Measurements from ENCODE around the gene ARHGEF25. TPM values are rescaled to one million over a fixed set of nuclear protein-coding genes. Genes with fewer than 3 reads are reported as not detected.

ARHGEF25 gene
- total RNA-seq: 42.4 and 51.6 TPM in 2 replicates

GRCh38 chr12:57611108-57611826, at the start of gene ARHGEF25:
Gene ARHGEF25 (plus strand): TSS chr12:57611435. CDS start chr12:57611895, 460 bp downstream.

GRCh38 chr12:57590864-57591781, 20.1 kb upstream of the ARHGEF25 start, which contains the start of gene PIP4K2C:
Gene PIP4K2C (plus strand): TSS chr12:57591192. CDS start chr12:57591290, 98 bp downstream.

GRCh38 chr12:57604454-57604991, 6.7 kb upstream of the ARHGEF25 start, which contains the start of gene DTX3:
Gene DTX3 (plus strand): TSS chr12:57604824. CDS start chr12:57606518, 1,694 bp downstream.

GRCh38 chr12:57632958-57633840, 22.0 kb downstream of the ARHGEF25 start, which contains the start of gene B4GALNT1:
Gene B4GALNT1 (minus strand): TSS chr12:57633201. CDS start chr12:57632132, 1,069 bp downstream.

Other genes with a start within 250 kb of the ARHGEF25 start
- gene R3HDM2, start 180.4 kb upstream of the ARHGEF25 start, total RNA-seq: 19.3 and 23.9 TPM in 2 replicates
- gene INHBC, start 176.7 kb upstream of the ARHGEF25 start, total RNA-seq: not detected in 2 replicates
- gene INHBE, start 156.1 kb upstream of the ARHGEF25 start, total RNA-seq: 3.5 and 6.2 TPM in 2 replicates
- gene GLI1, start 151.7 kb upstream of the ARHGEF25 start, total RNA-seq: 1.4 and 3.7 TPM in 2 replicates
- 0.18 TPM in 1 of 2 replicates, not detected in the other for gene ARHGAP9, start 131.6 kb upstream of the ARHGEF25 start, total RNA-seq
- gene MARS1, start 123.4 kb upstream of the ARHGEF25 start, total RNA-seq: 166 and 202 TPM in 2 replicates
- gene DDIT3, start 90.9 kb upstream of the ARHGEF25 start, total RNA-seq: 32.9 and 42.7 TPM in 2 replicates
- gene MBD6, start 88.6 kb upstream of the ARHGEF25 start, total RNA-seq: 5.8 and 7.5 TPM in 2 replicates
- gene DCTN2, start 64.2 kb upstream of the ARHGEF25 start, total RNA-seq: 175 and 242 TPM in 2 replicates
- gene KIF5A, start 61.4 kb upstream of the ARHGEF25 start, total RNA-seq: 0.29 and 0.89 TPM in 2 replicates
- 19.8 and 32.0 TPM in 2 replicates for gene PIP4K2C, start 20.2 kb upstream of the ARHGEF25 start, total RNA-seq
- gene DTX3, start 6.6 kb upstream of the ARHGEF25 start, total RNA-seq: 29.4 and 33.7 TPM in 2 replicates
- gene B4GALNT1, start 21.8 kb downstream of the ARHGEF25 start, total RNA-seq: 1.9 and 8.4 TPM in 2 replicates
- gene OS9, start 82.7 kb downstream of the ARHGEF25 start, total RNA-seq: 207 and 276 TPM in 2 replicates
- under 0.01 TPM in 1 of 2 replicates, not detected in the other for gene AGAP2, start 127.3 kb downstream of the ARHGEF25 start, total RNA-seq
- 80.4 and 86.0 TPM in 2 replicates for gene TSPAN31, start 133.6 kb downstream of the ARHGEF25 start, total RNA-seq
- 137 and 172 TPM in 2 replicates for gene CDK4, start 140.9 kb downstream of the ARHGEF25 start, total RNA-seq
- gene MARCHF9, start 143.7 kb downstream of the ARHGEF25 start, total RNA-seq: 0.71 and 3.7 TPM in 2 replicates
- gene CYP27B1, start 155.6 kb downstream of the ARHGEF25 start, total RNA-seq: 1.4 TPM in 1 of 2 replicates, not detected in the other
- 11.7 and 19.0 TPM in 2 replicates for gene METTL1, start 160.7 kb downstream of the ARHGEF25 start, total RNA-seq
- gene EEF1AKMT3, start 161.2 kb downstream of the ARHGEF25 start, total RNA-seq: 4.6 and 9.7 TPM in 2 replicates
- 28.0 and 42.9 TPM in 2 replicates for gene TSFM, start 171.4 kb downstream of the ARHGEF25 start, total RNA-seq
- 1.1 and 3.7 TPM in 2 replicates for gene AVIL, start 207.3 kb downstream of the ARHGEF25 start, total RNA-seq
- gene CTDSP2, start 235.3 kb downstream of the ARHGEF25 start, total RNA-seq: 115 and 118 TPM in 2 replicates

Measured in myometrial cell (primary cell).